Activated CD4-positive, alpha-beta T cell treated with anti-CD3 and anti-CD28 coated beads for 48 hours (primary cell): Measurements from ENCODE around the gene UQCRC1.

Experiments
- DNase-seq: peaks from one replicate; pipeline ENCODE4 v3.0.0-alpha.2; 2020

The UQCRC1 gene

GRCh38 chr3:48633256-48633655 lies 23.8 kb upstream of the UQCRC1 start:
- DNase-seq: no peak

- DNase-seq: no peak
Observed at GRCh38 chr3:48631516-48632448, 22.3 kb upstream of the UQCRC1 start.

GRCh38 chr3:48630833-48631232 lies 21.4 kb upstream of the UQCRC1 start:
- no peak for DNase-seq

GRCh38 chr3:48630407-48630806 lies 21.0 kb upstream of the UQCRC1 start:
- no peak for DNase-seq

GRCh38 chr3:48629894-48630293 lies 20.4 kb upstream of the UQCRC1 start:
- DNase-seq: no peak

- DNase-seq: no peak
Observed at GRCh38 chr3:48628277-48629017, 19.0 kb upstream of the UQCRC1 start.

- DNase-seq: no peak
Observed at GRCh38 chr3:48625600-48625999, 16.2 kb upstream of the UQCRC1 start.

GRCh38 chr3:48624767-48625166 lies 15.3 kb upstream of the UQCRC1 start:
- DNase-seq: no peak

GRCh38 chr3:48623851-48624547 lies 14.6 kb upstream of the UQCRC1 start:
- DNase-seq: no peak

- no peak for DNase-seq
Observed at GRCh38 chr3:48621461-48621869, 12.0 kb upstream of the UQCRC1 start, which contains the start of gene TMEM89. TSS of gene TMEM89 (minus strand) at chr3:48621769. CDS start at chr3:48621756, 13 bp downstream.

GRCh38 chr3:48619541-48620524 lies 10.4 kb upstream of the UQCRC1 start:
- DNase-seq: no peak

GRCh38 chr3:48617559-48617958 lies 8.1 kb upstream of the UQCRC1 start:
- DNase-seq: no peak

GRCh38 chr3:48614044-48614443 lies 4.6 kb upstream of the UQCRC1 start:
- DNase-seq: no peak

- no peak for DNase-seq
Observed at GRCh38 chr3:48612309-48612708, 2.9 kb upstream of the UQCRC1 start.

- peak; percentile 52 for DNase-seq
Observed at GRCh38 chr3:48607519-48607918, 1.9 kb downstream of the UQCRC1 start.

- no peak for DNase-seq
Observed at GRCh38 chr3:48601622-48601994, 7.8 kb downstream of the UQCRC1 start.

GRCh38 chr3:48600711-48601621 lies 8.5 kb downstream of the UQCRC1 start:
- no peak for DNase-seq

- DNase-seq: no peak
Observed at GRCh38 chr3:48599509-48600285, 9.7 kb downstream of the UQCRC1 start.

- no peak for DNase-seq
Observed at GRCh38 chr3:48599077-48599501, 10.4 kb downstream of the UQCRC1 start.
